WTC11 (cell line): Measurements from ENCODE around the gene SH3GL1. TPM values are rescaled to one million over a fixed set of nuclear protein-coding genes. Genes with fewer than 3 reads are reported as not detected.

Source experiments
- ATAC-seq: fragments of 200-7000 bp; cut with Tn5 transposase; 2 replicates; pipeline ENCODE4 v1.10.0; 2021; ENCODE audit warnings: mild to moderate bottlenecking, moderate library complexity
- CTCF ChIA-PET: fragments of 300-600 bp; sonication (Branson Sonifier 250); formaldehyde crosslinking; loops from one replicate; lab custom pipeline; 2021; ENCODE audit warnings: antibody characterized with exemption; lab: Charles Lee
- POLR2A ChIA-PET: fragments of 350-600 bp; sonication (Branson Sonifier 250); formaldehyde crosslinking; loops from one replicate; lab custom pipeline; 2021; ENCODE audit warnings: antibody characterized with exemption; lab: Charles Lee
- DNase-seq: peaks from one replicate; pipeline ENCODE4 v3.0.0; 2021; ENCODE audit warnings: low spot score
- H3K27ac Mint-ChIP-seq: 2 replicates; pipeline ENCODE4 v1.8.0; 2021; ENCODE audit warnings: mixed read lengths
- H3K27me3 Mint-ChIP-seq: 2 replicates; pipeline ENCODE4 v1.8.0; 2021; ENCODE audit warnings: low read depth, mild to moderate bottlenecking, moderate library complexity, mixed read lengths
- H3K36me3 Mint-ChIP-seq: 2 replicates; pipeline ENCODE4 v1.8.0; 2021; ENCODE audit warnings: mixed read lengths
- H3K4me1 Mint-ChIP-seq: 2 replicates; pipeline ENCODE4 v1.8.0; 2022; ENCODE audit warnings: mixed read lengths
- H3K4me3 Mint-ChIP-seq: 2 replicates; pipeline ENCODE4 v1.8.0; 2021; ENCODE audit warnings: mild to moderate bottlenecking, moderate library complexity, mixed read lengths
- H3K9me3 Mint-ChIP-seq: 2 replicates; pipeline ENCODE4 v1.8.0; 2021; ENCODE audit warnings: mixed read lengths
- ATF6 ChIP-seq: sonication (generic); formaldehyde crosslinking; IDR thresholded peaks from 2 replicates; pipeline ENCODE4 v1.8.1; 2023; ENCODE audit warnings: mild to moderate bottlenecking, missing genetic modification reagents
- CBFB ChIP-seq: sonication (generic); formaldehyde crosslinking; IDR thresholded peaks from 2 replicates; pipeline ENCODE4 v1.8.1; 2022; ENCODE audit warnings: mild to moderate bottlenecking, low read depth, missing genetic modification reagents
- HMGA2 ChIP-seq: fragments of 250-450 bp; sonication (Bioruptor Pico); IDR thresholded peaks from 2 replicates; pipeline ENCODE4 v1.4.0; 2021; ENCODE audit warnings: mild to moderate bottlenecking, moderate library complexity
- MYBL2 ChIP-seq: sonication (generic); formaldehyde crosslinking; IDR thresholded peaks from 2 replicates; pipeline ENCODE4 v1.8.1; 2023; ENCODE audit warnings: mild to moderate bottlenecking, moderate library complexity, missing genetic modification reagents
- PRDM15 ChIP-seq: sonication (generic); formaldehyde crosslinking; IDR thresholded peaks from 2 replicates; pipeline ENCODE4 v1.8.0; 2022; ENCODE audit warnings: missing genetic modification reagents
- PRRX2 ChIP-seq: fragments of 250-450 bp; sonication (Bioruptor Pico); IDR thresholded peaks from 2 replicates; pipeline ENCODE4 v1.8.0; 2021; ENCODE audit warnings: mild to moderate bottlenecking
- SMAD3 ChIP-seq: sonication (generic); formaldehyde crosslinking; IDR thresholded peaks from 2 replicates; pipeline ENCODE4 v1.8.0; 2022; ENCODE audit warnings: missing genetic modification reagents, mild to moderate bottlenecking, borderline replicate concordance
- SP1 ChIP-seq: sonication (generic); formaldehyde crosslinking; conservative IDR thresholded peaks from 2 replicates; pipeline ENCODE4 v1.8.1; 2022; ENCODE audit warnings: missing genetic modification reagents
- TEAD1 ChIP-seq: sonication (generic); formaldehyde crosslinking; IDR thresholded peaks from 2 replicates; pipeline ENCODE4 v1.8.0; 2022; ENCODE audit warnings: mild to moderate bottlenecking, missing genetic modification reagents
- USF1 ChIP-seq: sonication (generic); formaldehyde crosslinking; IDR thresholded peaks from 2 replicates; pipeline ENCODE4 v1.8.0; 2022; ENCODE audit warnings: mild to moderate bottlenecking, missing genetic modification reagents
- total RNA-seq: library from RNA; stranded (reverse); gene quantifications from 3 replicates; pipeline ENCODE4 v1.2.3, GENCODE V29; 2021
- TF ChIP-seq, protein P1 (sequence below): sonication (generic); formaldehyde crosslinking; IDR thresholded peaks from 2 replicates; pipeline ENCODE4 v1.8.1; 2023; ENCODE audit warnings: mild to moderate bottlenecking, missing genetic modification reagents, moderate library complexity
- TF ChIP-seq, protein P2 (sequence below): sonication (generic); formaldehyde crosslinking; IDR thresholded peaks from 2 replicates; pipeline ENCODE4 v1.8.1; 2022; ENCODE audit warnings: mild to moderate bottlenecking, moderate library complexity, missing genetic modification reagents

The SH3GL1 gene
- total RNA-seq, 1 experiment from 2014 or later: 109 TPM

DNA sequence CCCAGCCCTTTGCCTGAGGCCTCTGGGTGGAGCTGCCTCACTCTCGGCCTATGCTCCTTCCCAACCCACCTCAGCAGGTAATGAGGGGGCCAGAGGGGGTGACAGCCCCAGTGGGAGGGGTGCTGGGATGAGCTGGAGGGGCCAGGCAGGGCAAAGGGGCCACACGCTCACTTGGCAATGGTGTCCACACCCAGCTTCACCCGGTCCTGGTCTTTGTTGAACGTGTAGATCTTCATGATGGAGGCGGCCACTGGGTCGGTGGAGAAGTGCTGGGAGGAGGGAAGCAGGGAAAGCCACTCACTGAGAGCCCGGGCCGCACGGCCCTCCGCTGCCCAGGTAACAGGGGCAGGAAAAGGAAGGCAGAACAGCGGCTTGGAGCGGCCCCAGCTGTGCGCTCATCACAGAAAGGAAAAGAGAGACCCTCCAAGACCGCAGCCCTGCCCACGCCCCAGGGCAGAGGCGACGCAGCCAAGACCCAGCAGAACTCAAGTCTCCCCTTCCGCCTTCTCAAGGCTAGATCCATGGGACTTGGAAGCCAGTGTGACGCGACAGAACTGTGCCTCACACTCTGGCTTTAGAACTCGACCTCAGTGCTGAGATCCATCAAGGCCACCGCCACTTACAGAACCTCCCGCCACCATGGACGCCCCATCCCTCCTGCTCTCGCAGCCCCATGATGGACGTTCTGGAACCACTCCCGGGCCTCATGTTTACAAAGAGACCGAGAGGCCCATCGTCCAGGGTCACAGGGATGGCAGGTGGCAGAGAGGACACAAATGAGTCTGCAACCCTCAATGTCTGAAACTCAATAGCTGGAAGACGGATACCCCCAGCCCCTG, 48.0 kb upstream of the SH3GL1 start:
- CTCF ChIA-PET: interaction anchor here (0.9 to 1.8 kb wide), 4 partner anchors 26 to 77 kb away, joined by 3 to 7 read pairs (median 4); no protein-coding TSS in a partner anchor

More for the DNA sequence above, 48.0 kb upstream of the SH3GL1 start:
- POLR2A ChIA-PET: interaction anchor here (0.5 to 1.6 kb wide), 4 partner anchors 12 to 1143 kb away, joined by 3 to 6 read pairs (median 5); no protein-coding TSS in a partner anchor
- Mint-ChIP-seq H3K27ac (no peak overlapping the region), H3K9me3 (no peaks in the 10 kb centered on the region), H3K27me3 (no peaks in the 10 kb centered on the region), H3K4me1 (0 out of 2 replicates have a peak, but pooled peaks cover 3% of the 10 kb centered on the region), H3K36me3 (peaks cover 13% of the 10 kb centered on the region), H3K4me3 (no peak overlapping the region)
- no peak for TF ChIP-seq SMAD3 (CRISPR knock-in tag)
- TF ChIP-seq USF1 (CRISPR knock-in tag): no peak
- no peak for TF ChIP-seq TEAD1 (CRISPR knock-in tag)
- TF ChIP-seq HMGA2: no peak
- no peak for TF ChIP-seq MYBL2 (CRISPR knock-in tag)
- TF ChIP-seq SP1 (CRISPR knock-in tag): no peak
- TF ChIP-seq PRDM15 (CRISPR knock-in tag): no peak
- TF ChIP-seq ATF6 (CRISPR knock-in tag): no peak
- TF ChIP-seq, protein P1, sequence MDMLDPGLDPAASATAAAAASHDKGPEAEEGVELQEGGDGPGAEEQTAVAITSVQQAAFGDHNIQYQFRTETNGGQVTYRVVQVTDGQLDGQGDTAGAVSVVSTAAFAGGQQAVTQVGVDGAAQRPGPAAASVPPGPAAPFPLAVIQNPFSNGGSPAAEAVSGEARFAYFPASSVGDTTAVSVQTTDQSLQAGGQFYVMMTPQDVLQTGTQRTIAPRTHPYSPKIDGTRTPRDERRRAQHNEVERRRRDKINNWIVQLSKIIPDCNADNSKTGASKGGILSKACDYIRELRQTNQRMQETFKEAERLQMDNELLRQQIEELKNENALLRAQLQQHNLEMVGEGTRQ: no peak
- no peak for TF ChIP-seq PRRX2
- TF ChIP-seq, protein P2, sequence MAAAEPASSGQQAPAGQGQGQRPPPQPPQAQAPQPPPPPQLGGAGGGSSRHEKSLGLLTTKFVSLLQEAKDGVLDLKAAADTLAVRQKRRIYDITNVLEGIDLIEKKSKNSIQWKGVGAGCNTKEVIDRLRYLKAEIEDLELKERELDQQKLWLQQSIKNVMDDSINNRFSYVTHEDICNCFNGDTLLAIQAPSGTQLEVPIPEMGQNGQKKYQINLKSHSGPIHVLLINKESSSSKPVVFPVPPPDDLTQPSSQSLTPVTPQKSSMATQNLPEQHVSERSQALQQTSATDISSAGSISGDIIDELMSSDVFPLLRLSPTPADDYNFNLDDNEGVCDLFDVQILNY (CRISPR knock-in tag): no peak
- TF ChIP-seq CBFB (CRISPR knock-in tag): no peak
- ATAC-seq (no peak), DNase-seq (no peak)
